ENCODE results near the gene TTC39C.

- TF ChIP-seq POLR2AphosphoS5 (IDR thresholded peaks at IDR 0.05; ENCODE audit: borderline replicate concordance, low read depth, low read length) (no peak), EZH2 (IDR thresholded peaks at IDR 0.05) (no peak)
These were observed 36.7 kb upstream of the TTC39C start for GRCh38 chr18:23977719-23978483.

Data from SK-N-MC (cell line).